Esophagus (tissue), 2 donors: ENCODE measurements around the gene KCNK18. TPM values are rescaled to one million over a fixed set of nuclear protein-coding genes. Genes with fewer than 3 reads are reported as not detected.
A peak's percentile ranks its signal among the peaks of the same experiment; 100 is the strongest.

Experiments
- H3K27ac ChIP-seq, 2 donors: one replicate each; pipeline ENCODE4 v1.5.1; 2013; ENCODE audit warnings: low read depth in 2 of 2, mild to moderate bottlenecking in 2 of 2, inconsistent platforms in 1 of 2, low read length in 1 of 2, moderate library complexity in 1 of 2
- H3K27me3 ChIP-seq, 2 donors: one replicate each; pipeline ENCODE4 v1.6.1; 2013; ENCODE audit warnings: low read length in 2 of 2, control low read depth in 1 of 2, mild to moderate bottlenecking in 1 of 2; ENCODE audit not compliant: insufficient read depth in 2 of 2, control insufficient read depth in 1 of 2
- H3K36me3 ChIP-seq, 2 donors: one replicate each; pipeline ENCODE4 v1.6.1; 2013; ENCODE audit warnings: low read length in 1 of 2; ENCODE audit not compliant: control insufficient read depth in 2 of 2, insufficient read depth in 2 of 2
- H3K4me1 ChIP-seq, 2 donors: one replicate each; pipeline ENCODE4 v1.6.1; 2013; ENCODE audit warnings: low read length in 1 of 2; ENCODE audit not compliant: control insufficient read depth in 2 of 2, insufficient read depth in 2 of 2
- H3K4me3 ChIP-seq, 2 donors: one replicate each; pipeline ENCODE4 v1.5.1; 2013; ENCODE audit warnings: low read length in 2 of 2, mild to moderate bottlenecking in 2 of 2, low read depth in 1 of 2, moderate library complexity in 1 of 2
- H3K9me3 ChIP-seq, 2 donors: one replicate each; pipeline ENCODE4 v1.6.1; 2013; ENCODE audit warnings: mild to moderate bottlenecking in 2 of 2, low read depth in 1 of 2, low read length in 1 of 2, moderate library complexity in 1 of 2; ENCODE audit not compliant: control insufficient read depth in 2 of 2, insufficient read depth in 1 of 2
- WGBS, 2 donors: extraction: QIAGEN DNeasy Blood & Tissue Kit; methylation state at CpG; one replicate each; pipeline ENCODE4 v1.1.7; 2013; 5-methylcytosine and 5-hydroxymethylcytosine counted together
- polyA plus RNA-seq, 2 donors: library from polyadenylated mRNA; stranded (reverse); fragments of 200-250 nt; gene quantifications; one replicate each; pipeline ENCODE4 v1.2.3, GENCODE V29; 2013
- donor health status: healthy with polysubstance abuse.
- donor health status: Bipolar disorder and iron deficiency.

Gene KCNK18
- polyA plus RNA-seq, 2 donors: not detected

GRCh38 chr10:117188371-117188770, 8.9 kb upstream of the KCNK18 start:
- no peak overlapping the region for H3K27ac ChIP-seq
- H3K4me3 ChIP-seq: no peak overlapping the region
- no peaks in the 10 kb centered on the region for H3K9me3 ChIP-seq
- H3K4me1 ChIP-seq: peaks cover 0 to 2% of the 10 kb centered on the region in 2 donors
- no peaks in the 10 kb centered on the region for H3K27me3 ChIP-seq
- 82 to 84% methylated on average over 2 of the region's 2 CpGs for WGBS, 2 donors
- H3K36me3 ChIP-seq: no peaks in the 10 kb centered on the region

- Histone ChIP-seq H3K27ac (no peak overlapping the region), H3K4me1 (no peaks in the 10 kb centered on the region), H3K9me3 (no peaks in the 10 kb centered on the region), H3K27me3 (no peaks in the 10 kb centered on the region), H3K4me3 (no peak overlapping the region), H3K36me3 (no peaks in the 10 kb centered on the region)
- 45 to 85% methylated on average over 1 of the region's 1 CpG for WGBS, 2 donors
Observed at GRCh38 chr10:117189557-117189956, 7.7 kb upstream of the KCNK18 start.

GRCh38 chr10:117198088-117198487, 799 bp downstream of the KCNK18 start:
- Histone ChIP-seq H3K9me3 (peaks cover 0 to 6% of the 10 kb centered on the region in 2 donors), H3K36me3 (no peaks in the 10 kb centered on the region), H3K27ac (no peak overlapping the region), H3K27me3 (no peaks in the 10 kb centered on the region), H3K4me3 (no peak overlapping the region), H3K4me1 (no peaks in the 10 kb centered on the region)
- WGBS, 2 donors: 43 to 45% methylated on average over 4 of the region's 4 CpGs

GRCh38 chr10:117201826-117202225, 4.5 kb downstream of the KCNK18 start:
- WGBS, 2 donors: 79 to 82% methylated on average over 4 of the region's 4 CpGs
- Histone ChIP-seq H3K4me3 (no peak overlapping the region), H3K9me3 (no peaks in the 10 kb centered on the region), H3K27me3 (no peaks in the 10 kb centered on the region), H3K36me3 (no peaks in the 10 kb centered on the region), H3K4me1 (no peaks in the 10 kb centered on the region), H3K27ac (no peak overlapping the region)

GRCh38 chr10:117204316-117204715, 7.0 kb downstream of the KCNK18 start:
- H3K27ac ChIP-seq: no peak overlapping the region
- H3K4me1 ChIP-seq: peaks cover 0 to 2% of the 10 kb centered on the region in 2 donors
- H3K27me3 ChIP-seq: no peaks in the 10 kb centered on the region
- no peaks in the 10 kb centered on the region for H3K36me3 ChIP-seq
- 39 to 57% methylated on average over 2 of the region's 2 CpGs for WGBS, 2 donors
- no peak overlapping the region for H3K4me3 ChIP-seq
- no peaks in the 10 kb centered on the region for H3K9me3 ChIP-seq

GRCh38 chr10:117212176-117212575, 14.9 kb downstream of the KCNK18 start:
- no peak overlapping the region for H3K27ac ChIP-seq
- no peak overlapping the region for H3K4me3 ChIP-seq
- no peaks in the 10 kb centered on the region for H3K36me3 ChIP-seq
- no peaks in the 10 kb centered on the region for H3K9me3 ChIP-seq
- 78 to 80% methylated on average over 1 of the region's 1 CpG for WGBS, 2 donors
- H3K4me1 ChIP-seq: peaks cover 2 to 3% of the 10 kb centered on the region in 2 donors
- H3K27me3 ChIP-seq: peaks cover 0 to 2% of the 10 kb centered on the region in 2 donors

- 44% methylated on average over 1 of the region's 1 CpG for WGBS, 2 donors
- Histone ChIP-seq H3K27ac (no peak overlapping the region), H3K27me3 (peaks cover 0 to 2% of the 10 kb centered on the region in 2 donors), H3K4me1 (peaks cover 0 to 9% of the 10 kb centered on the region in 2 donors), H3K9me3 (no peaks in the 10 kb centered on the region), H3K4me3 (no peak overlapping the region), H3K36me3 (no peaks in the 10 kb centered on the region)
Observed at GRCh38 chr10:117214401-117214800, 17.1 kb downstream of the KCNK18 start.

GRCh38 chr10:117215079-117215478, 17.8 kb downstream of the KCNK18 start:
- H3K4me1 ChIP-seq: peaks cover 0 to 9% of the 10 kb centered on the region in 2 donors
- H3K27ac ChIP-seq: no peak overlapping the region
- no peaks in the 10 kb centered on the region for H3K36me3 ChIP-seq
- H3K9me3 ChIP-seq: no peaks in the 10 kb centered on the region
- H3K27me3 ChIP-seq: peaks cover 0 to 2% of the 10 kb centered on the region in 2 donors
- 75 to 78% methylated on average over 2 of the region's 2 CpGs for WGBS, 2 donors
- no peak overlapping the region for H3K4me3 ChIP-seq

GRCh38 chr10:117216028-117216427, 18.7 kb downstream of the KCNK18 start:
- H3K4me3 ChIP-seq: peak overlapping the region in 1 of 2 donors; percentile 3
- peaks cover 0 to 2% of the 10 kb centered on the region in 2 donors for H3K27me3 ChIP-seq
- peaks cover 0 to 9% of the 10 kb centered on the region in 2 donors for H3K4me1 ChIP-seq
- no peaks in the 10 kb centered on the region for H3K9me3 ChIP-seq
- 60 to 64% methylated on average over 15 of the region's 15 CpGs for WGBS, 2 donors
- H3K27ac ChIP-seq: no peak overlapping the region
- H3K36me3 ChIP-seq: no peaks in the 10 kb centered on the region

GRCh38 chr10:117216611-117217195, 19.4 kb downstream of the KCNK18 start:
- H3K9me3 ChIP-seq: no peaks in the 10 kb centered on the region
- peak overlapping the region; percentile 33 to 42 for H3K4me3 ChIP-seq
- H3K27ac ChIP-seq: no peak overlapping the region
- peaks cover 0 to 9% of the 10 kb centered on the region in 2 donors for H3K4me1 ChIP-seq
- no peaks in the 10 kb centered on the region for H3K27me3 ChIP-seq
- 1% methylated on average over 32 to 52 of the region's 52 CpGs for WGBS, 2 donors
- H3K36me3 ChIP-seq: no peaks in the 10 kb centered on the region
